Testis (tissue), 2 donors: ENCODE results near the gene THAP3.

Source experiments
- CTCF ChIP-seq, 3 experiments: fragments of 450-650 bp in 2 of 3; fragments of 200-600 bp in 1 of 3; sonication (generic) in 1 of 3; IDR thresholded peaks; one replicate each; pipeline ENCODE4 v1.5.1; 2016 to 2019; ENCODE audit warnings: antibody characterized with exemption in 3 of 3, mild to moderate bottlenecking in 2 of 3, moderate library complexity in 1 of 3
- POLR2A ChIP-seq: fragments of 450-650 bp; IDR thresholded peaks from one replicate; pipeline ENCODE4 v1.6.1; 2017; ENCODE audit warnings: antibody characterized with exemption, mild to moderate bottlenecking, moderate library complexity

DNA sequence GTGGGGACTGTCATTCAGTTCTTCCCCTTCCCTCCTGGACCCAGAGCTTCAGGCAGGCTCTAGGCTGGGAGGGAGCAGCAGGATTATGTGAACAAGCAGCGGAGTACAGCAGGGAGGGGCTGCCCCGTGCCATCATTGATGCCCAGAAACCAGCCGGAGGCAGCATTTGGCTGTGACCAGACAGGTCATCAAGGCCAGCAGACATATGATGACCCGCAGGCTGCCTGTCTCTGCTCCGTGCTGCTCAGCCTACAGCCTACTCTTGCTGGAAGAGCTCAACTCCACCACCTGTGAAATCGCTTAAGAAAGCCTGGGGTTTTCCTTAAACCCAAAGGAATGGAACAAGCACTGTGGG lies 26.9 kb upstream of the THAP3 start:
- TF ChIP-seq CTCF (IDR thresholded peaks at IDR 0.05) (no peak), POLR2A (no peak)
